ENCODE results near the gene MAP7D3. TPM values are rescaled to one million over a fixed set of nuclear protein-coding genes. Genes with fewer than 3 reads are reported as not detected.
"Not testable (repeated sequence)": the region's sequence is repeated elsewhere in the genome, so short reads cannot be mapped to it uniquely, and the experiment has no call there.

The MAP7D3 gene
- total RNA-seq, 1 donor from 2014 or later = 1.2 TPM

- FAIRE-seq (no peak), DNase-seq (ENCODE audit: low spot score in 2 of 2) (no peak)
Measured at GRCh38 chrX:136255541-136255940, 4.3 kb upstream of the MAP7D3 start.

- DNase-seq (ENCODE audit: low spot score in 2 of 2) = peak; percentile 22
- FAIRE-seq = no peak
Measured at GRCh38 chrX:136250191-136251040, 784 bp downstream of the MAP7D3 start.

DNA sequence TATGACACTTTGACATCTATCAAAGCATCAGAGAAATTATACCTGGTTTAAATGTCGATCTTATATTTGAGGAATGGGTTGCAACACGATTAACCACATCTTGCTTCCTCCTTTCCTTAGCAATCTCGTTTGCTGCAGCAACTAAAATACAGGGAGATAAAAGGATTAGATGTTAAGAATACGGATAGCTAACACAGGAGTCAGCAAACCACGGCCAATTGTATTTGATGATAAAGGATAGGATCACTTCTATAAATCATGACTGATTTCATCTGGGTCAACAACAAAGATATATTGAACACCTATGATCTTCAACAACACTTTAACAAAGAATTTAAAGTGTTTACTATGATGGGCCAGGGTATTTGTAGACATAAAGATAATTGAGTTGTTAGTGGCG lies 5.0 kb downstream of the MAP7D3 start:
- FAIRE-seq = no peak

GRCh38 chrX:136237849-136238248 lies 13.4 kb downstream of the MAP7D3 start:
- not testable (repeated sequence) for FAIRE-seq; DNase-seq (ENCODE audit: low spot score in 2 of 2)

More for the DNA sequence above, 5.0 kb downstream of the MAP7D3 start:
- no peak for DNase-seq (ENCODE audit: low spot score in 2 of 2)

- FAIRE-seq (no peak), DNase-seq (ENCODE audit: low spot score in 2 of 2) (no peak)
Measured at GRCh38 chrX:136237074-136237473, 14.1 kb downstream of the MAP7D3 start.

GRCh38 chrX:136228839-136229207 lies 22.4 kb downstream of the MAP7D3 start:
- no peak for FAIRE-seq
- no peak for DNase-seq (ENCODE audit: low spot score in 2 of 2)

GRCh38 chrX:136227948-136228838 lies 23.0 kb downstream of the MAP7D3 start:
- DNase-seq (ENCODE audit: low spot score in 2 of 2) = no peak
- FAIRE-seq = no peak

- FAIRE-seq (no peak), DNase-seq (ENCODE audit: low spot score in 2 of 2) (no peak)
Measured at GRCh38 chrX:136227074-136227473, 24.1 kb downstream of the MAP7D3 start.

GRCh38 chrX:136221851-136222513 lies 29.2 kb downstream of the MAP7D3 start:
- DNase-seq (ENCODE audit: low spot score in 2 of 2) (no peak), FAIRE-seq (no peak)

DNA sequence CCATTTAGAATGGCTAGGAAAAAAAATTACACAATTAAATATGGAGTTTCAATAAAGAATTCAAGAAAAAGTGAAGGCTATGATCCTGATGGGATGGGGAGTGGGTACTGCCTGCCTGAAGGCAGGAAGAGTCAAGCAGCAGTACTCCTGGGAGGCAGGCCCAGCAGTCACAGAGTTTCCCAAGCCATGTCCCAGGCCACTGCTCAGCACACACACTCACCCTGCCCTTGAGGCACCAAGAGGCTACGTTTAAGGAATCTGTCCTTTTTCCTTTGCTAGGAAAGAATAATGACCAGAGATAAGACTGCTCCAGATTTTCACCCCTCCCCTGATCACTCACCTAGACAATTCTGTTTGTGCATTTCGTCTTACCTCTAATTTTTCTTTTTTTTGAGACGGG lies 30.2 kb downstream of the MAP7D3 start:
- FAIRE-seq (no peak), DNase-seq (ENCODE audit: low spot score in 2 of 2) (no peak)

DNA sequence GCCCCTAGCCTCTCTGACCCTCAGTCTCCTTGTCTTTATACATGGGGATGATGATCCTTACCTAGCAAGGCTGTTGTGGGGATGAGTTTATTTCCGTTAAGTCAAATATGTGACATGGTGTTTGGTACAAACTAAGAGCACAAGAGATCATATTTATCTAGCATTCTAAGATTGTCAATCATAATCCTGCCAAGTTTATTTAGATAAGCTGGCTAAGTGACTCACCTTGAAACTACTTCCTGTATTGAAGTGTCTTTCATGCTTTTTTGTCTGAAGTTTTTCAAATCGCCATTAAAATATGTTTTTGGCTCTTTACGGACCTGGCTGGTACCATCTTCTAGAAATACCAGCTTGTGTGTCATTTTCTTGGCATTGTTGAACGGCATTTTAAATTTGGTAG lies 30.7 kb downstream of the MAP7D3 start:
- DNase-seq (ENCODE audit: low spot score in 2 of 2) = no peak
- no peak for FAIRE-seq

DNA sequence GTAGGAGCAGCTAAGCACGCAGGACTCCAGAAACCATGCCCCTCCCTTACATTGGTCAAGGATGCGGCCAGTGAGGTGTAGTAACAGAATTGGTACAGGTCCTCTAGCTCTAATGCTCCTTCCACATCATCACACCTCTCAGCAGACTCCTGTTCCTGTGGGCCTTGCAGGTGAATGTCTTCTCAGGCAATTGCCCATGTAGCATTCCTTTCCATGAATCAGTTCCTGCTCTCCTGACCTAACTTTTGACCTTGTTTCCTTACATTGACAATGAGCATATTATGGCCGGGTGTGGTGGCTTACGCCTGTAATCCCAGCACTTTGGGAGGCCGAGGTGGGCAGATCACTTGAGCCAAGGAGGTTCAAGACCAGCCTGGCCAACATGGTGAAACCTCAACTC lies 31.3 kb downstream of the MAP7D3 start:
- FAIRE-seq (no peak), DNase-seq (ENCODE audit: low spot score in 2 of 2) (no peak)

- FAIRE-seq (no peak), DNase-seq (ENCODE audit: low spot score in 2 of 2) (no peak)
Measured at GRCh38 chrX:136215559-136215958, 35.6 kb downstream of the MAP7D3 start.

DNA sequence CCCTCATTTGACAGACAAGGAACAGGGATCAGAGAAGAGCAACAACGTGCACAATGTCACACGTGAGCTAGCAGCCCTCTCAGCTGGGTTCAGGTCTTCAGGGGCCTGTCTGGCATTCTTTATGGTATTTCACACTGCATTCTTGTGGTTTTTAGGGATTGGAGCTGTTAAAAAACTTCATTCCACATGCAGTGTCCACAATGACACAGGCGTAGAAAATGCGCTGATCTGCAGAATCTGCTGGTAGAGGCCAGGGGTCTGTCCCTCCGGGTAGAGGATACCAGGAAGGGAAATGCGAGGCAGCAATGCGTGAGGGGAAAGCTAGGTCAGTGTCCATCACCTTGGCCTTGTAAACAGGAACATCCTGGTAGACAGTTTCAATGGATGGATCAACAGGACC lies 36.6 kb downstream of the MAP7D3 start:
- DNase-seq (ENCODE audit: low spot score in 2 of 2) (no peak), FAIRE-seq (no peak)

- FAIRE-seq (no peak), DNase-seq (ENCODE audit: low spot score in 2 of 2) (no peak)
Measured at GRCh38 chrX:136212557-136213111, 38.6 kb downstream of the MAP7D3 start.

- no peak for DNase-seq (ENCODE audit: low spot score in 2 of 2)
- no peak for FAIRE-seq
Measured at GRCh38 chrX:136211766-136212556, 39.2 kb downstream of the MAP7D3 start.

GRCh38 chrX:136210806-136211205 lies 40.4 kb downstream of the MAP7D3 start:
- no peak for FAIRE-seq
- DNase-seq (ENCODE audit: low spot score in 2 of 2) = no peak

- FAIRE-seq (no peak), DNase-seq (ENCODE audit: low spot score in 2 of 2) (no peak)
Measured at GRCh38 chrX:136210243-136210642, 41.0 kb downstream of the MAP7D3 start.

DNA sequence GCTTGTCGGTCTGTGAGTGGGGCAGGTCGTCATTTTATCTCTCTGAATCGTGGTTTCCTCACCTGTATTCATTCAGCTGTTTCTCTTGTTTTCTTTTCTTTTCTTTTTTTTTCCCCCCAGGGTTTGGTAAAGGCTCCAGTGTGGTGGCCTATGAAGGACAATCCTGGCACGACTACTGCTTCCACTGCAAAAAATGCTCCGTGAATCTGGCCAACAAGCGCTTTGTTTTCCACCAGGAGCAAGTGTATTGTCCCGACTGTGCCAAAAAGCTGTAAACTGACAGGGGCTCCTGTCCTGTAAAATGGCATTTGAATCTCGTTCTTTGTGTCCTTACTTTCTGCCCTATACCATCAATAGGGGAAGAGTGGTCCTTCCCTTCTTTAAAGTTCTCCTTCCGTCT lies 41.4 kb downstream of the MAP7D3 start:
- FAIRE-seq (no peak), DNase-seq (ENCODE audit: low spot score in 2 of 2) (no peak)

All from frontal cortex (tissue), 4 donors.